Hepatocyte (in vitro differentiated cells): ENCODE data around the gene MATR3. TPM values are rescaled to one million over a fixed set of nuclear protein-coding genes. Genes with fewer than 3 reads are reported as not detected.

Source experiments
- DNase-seq: peaks from one replicate; pipeline ENCODE4 v3.0.0-alpha.2; 2016; ENCODE audit warnings: low spot score
- H2AFZ ChIP-seq: fragments of 200-600 bp; sonication (generic); 2 replicates; pipeline ENCODE4 v1.6.0; 2016; ENCODE audit warnings: antibody characterized with exemption, mild to moderate bottlenecking
- H3K27ac ChIP-seq: fragments of 200-600 bp; sonication (generic); 2 replicates; pipeline ENCODE4 v1.5.1; 2016; ENCODE audit warnings: mild to moderate bottlenecking
- H3K27me3 ChIP-seq: fragments of 200-600 bp; sonication (generic); 2 replicates; pipeline ENCODE4 v1.6.1; 2016
- H3K36me3 ChIP-seq: fragments of 200-600 bp; sonication (generic); replicated peaks from 2 replicates; pipeline ENCODE4 v1.5.1; 2016; ENCODE audit warnings: low read depth; ENCODE audit not compliant: insufficient read depth
- H3K4me1 ChIP-seq: fragments of 200-600 bp; sonication (generic); 2 replicates; pipeline ENCODE4 v1.5.1; 2016; ENCODE audit warnings: mild to moderate bottlenecking, moderate library complexity; ENCODE audit not compliant: insufficient read depth
- H3K4me2 ChIP-seq: fragments of 200-600 bp; sonication (generic); 2 replicates; pipeline ENCODE4 v1.6.0; 2016
- H3K4me3 ChIP-seq: fragments of 200-600 bp; sonication (generic); 2 replicates; pipeline ENCODE4 v1.5.1; 2016; ENCODE audit warnings: mild to moderate bottlenecking
- H3K79me2 ChIP-seq: fragments of 200-600 bp; sonication (generic); 2 replicates; pipeline ENCODE4 v1.6.0; 2017; ENCODE audit warnings: mild to moderate bottlenecking
- H3K9me2 ChIP-seq: fragments of 200-600 bp; sonication (generic); replicated peaks from 2 replicates; pipeline ENCODE4 v1.6.0; 2017; ENCODE audit warnings: mild to moderate bottlenecking; ENCODE audit not compliant: insufficient read depth
- H3K9me3 ChIP-seq: fragments of 200-600 bp; sonication (generic); 2 replicates; pipeline ENCODE4 v1.5.1; 2016; ENCODE audit warnings: low read depth, mild to moderate bottlenecking
- H4K20me1 ChIP-seq: fragments of 200-600 bp; sonication (generic); 2 replicates; pipeline ENCODE4 v1.6.0; 2016; ENCODE audit warnings: mild to moderate bottlenecking; ENCODE audit not compliant: insufficient read depth, poor library complexity, severe bottlenecking
- CTCF ChIP-seq: fragments of 200-600 bp; sonication (generic); IDR thresholded peaks from 2 replicates; pipeline ENCODE4 v1.5.1; 2016; ENCODE audit warnings: antibody characterized with exemption, mild to moderate bottlenecking; ENCODE audit not compliant: poor library complexity
- EZH2 ChIP-seq: fragments of 200-600 bp; sonication (generic); IDR thresholded peaks from 2 replicates; pipeline ENCODE4 v1.6.1; 2016; ENCODE audit warnings: antibody characterized with exemption, mild to moderate bottlenecking, borderline replicate concordance
- EZH2phosphoT487 ChIP-seq: fragments of 200-600 bp; sonication (generic); IDR thresholded peaks from one replicate; pipeline ENCODE4 v1.6.1; 2018; ENCODE audit warnings: antibody characterized with exemption, mild to moderate bottlenecking, low read depth, moderate library complexity; ENCODE audit not compliant: unreplicated experiment, severe bottlenecking
- WGBS: methylation state at CpG from one replicate; pipeline ENCODE4 v1.1.6; 2016; ENCODE audit warnings: low lambda C conversion rate; ENCODE audit errors: missing lambda C conversion rate; 5-methylcytosine and 5-hydroxymethylcytosine counted together
- polyA plus RNA-seq: library from polyadenylated mRNA; unstranded; fragments of >200 nt; fragmentation: Nextera tagmentation; extraction: Ambion mirVana; gene quantifications from 2 replicates; pipeline ENCODE4 v1.2.1, GENCODE V29; 2016
- total RNA-seq: library from RNA; depleted of rRNA; stranded (reverse); fragments of >200 nt; gene quantifications from 2 replicates; pipeline ENCODE4 v1.2.3, GENCODE V29; 2014

Gene MATR3
- total and polyA plus RNA-seq, 2 experiments from 2014 or later = 183 to 355 TPM

GRCh38 chr5:139312075-139312474 is 18.5 kb downstream of the MATR3 start:
- Histone ChIP-seq H3K79me2 (peaks cover 100% of the 10 kb centered on the region), H3K27ac (no peak overlapping the region), H3K4me3 (no peak overlapping the region), H2AFZ (no peak overlapping the region), H3K4me1 (no peaks in the 10 kb centered on the region), H4K20me1 (peaks cover 100% of the 10 kb centered on the region), H3K36me3 (peaks cover 4% of the 10 kb centered on the region), H3K9me2 (no peaks in the 10 kb centered on the region), H3K4me2 (no peak overlapping the region), H3K27me3 (no peaks in the 10 kb centered on the region), H3K9me3 (no peaks in the 10 kb centered on the region)
- no peak for DNase-seq
- WGBS = 75% methylated on average over 9 of the region's 9 CpGs
- TF ChIP-seq EZH2phosphoT487 = no peak
- TF ChIP-seq CTCF = no peak
- TF ChIP-seq EZH2 = no peak

GRCh38 chr5:139314276-139314675 is 20.7 kb downstream of the MATR3 start:
- peaks cover 91% of the 10 kb centered on the region for H4K20me1 ChIP-seq
- peaks cover 100% of the 10 kb centered on the region for H3K79me2 ChIP-seq

GRCh38 chr5:139315056-139315615 is 21.6 kb downstream of the MATR3 start:
- TF ChIP-seq EZH2 = no peak
- Histone ChIP-seq H3K27me3 (no peaks in the 10 kb centered on the region), H3K9me2 (no peaks in the 10 kb centered on the region), H3K79me2 (peaks cover 98% of the 10 kb centered on the region), H2AFZ (no peak overlapping the region), H3K4me1 (no peaks in the 10 kb centered on the region), H3K9me3 (no peaks in the 10 kb centered on the region), H4K20me1 (peaks cover 82% of the 10 kb centered on the region), H3K4me3 (no peak overlapping the region), H3K27ac (no peak overlapping the region), H3K4me2 (no peak overlapping the region), H3K36me3 (peaks cover 6% of the 10 kb centered on the region)
- no peak for DNase-seq
- 95% methylated on average over 3 of the region's 3 CpGs for WGBS

More at GRCh38 chr5:139314276-139314675, 20.7 kb downstream of the MATR3 start:
- TF ChIP-seq EZH2phosphoT487 (no peak), EZH2 (no peak), CTCF (no peak)
- H3K4me3 ChIP-seq = no peak overlapping the region
- no peaks in the 10 kb centered on the region for H3K9me2 ChIP-seq
- peaks cover 6% of the 10 kb centered on the region for H3K36me3 ChIP-seq
- DNase-seq = no peak
- H3K4me1 ChIP-seq = no peaks in the 10 kb centered on the region
- no peak overlapping the region for H3K4me2 ChIP-seq
- WGBS = 71% methylated on average over 1 of the region's 1 CpG
- no peaks in the 10 kb centered on the region for H3K9me3 ChIP-seq
- H3K27me3 ChIP-seq = no peaks in the 10 kb centered on the region
- H3K27ac ChIP-seq = no peak overlapping the region
- no peak overlapping the region for H2AFZ ChIP-seq

- Histone ChIP-seq H3K27ac (no peak overlapping the region), H2AFZ (no peak overlapping the region), H3K79me2 (peaks cover 11% of the 10 kb centered on the region), H3K4me1 (no peaks in the 10 kb centered on the region), H3K4me3 (no peak overlapping the region), H3K4me2 (no peak overlapping the region), H3K9me2 (no peaks in the 10 kb centered on the region), H3K9me3 (no peaks in the 10 kb centered on the region), H3K36me3 (no peaks in the 10 kb centered on the region), H4K20me1 (peaks cover under 1% of the 10 kb centered on the region), H3K27me3 (no peaks in the 10 kb centered on the region)
- no peak for DNase-seq
- 82% methylated on average over 6 of the region's 6 CpGs for WGBS
- TF ChIP-seq EZH2phosphoT487 (no peak), EZH2 (no peak), CTCF (no peak)
These were observed 42.3 kb downstream of the MATR3 start for GRCh38 chr5:139335811-139336210.
